Transverse colon (tissue), 4 donors: ENCODE results near the gene KCTD17. TPM values are rescaled to one million over a fixed set of nuclear protein-coding genes. Genes with fewer than 3 reads are reported as not detected.

Experiments used
- DNase-seq: peaks from one replicate; pipeline ENCODE4 v3.0.0-alpha.2; 2019
- H3K27ac ChIP-seq, 4 donors: fragments of 200-600 bp; sonication (generic); 2 replicates each; pipeline ENCODE4 v1.5.1; 2016 to 2018; ENCODE audit warnings: inconsistent platforms in 4 of 4
- H3K27me3 ChIP-seq: fragments of 200-600 bp; sonication (generic); 2 replicates; pipeline ENCODE4 v1.5.1; 2017; ENCODE audit warnings: inconsistent platforms
- H3K36me3 ChIP-seq, 4 donors: fragments of 200-600 bp; sonication (generic); 2 replicates each; pipeline ENCODE4 v1.5.1; 2017 to 2019; ENCODE audit warnings: inconsistent platforms in 4 of 4
- H3K4me1 ChIP-seq, 4 donors: fragments of 200-600 bp; sonication (generic); 2 replicates each; pipeline ENCODE4 v1.5.1; 2017 to 2020; ENCODE audit warnings: inconsistent platforms in 4 of 4
- H3K4me3 ChIP-seq, 4 donors: fragments of 200-600 bp; sonication (generic); 1 replicate in 1 of 4; 2 replicates in 3 of 4; pipeline versions ENCODE4 v1.5.1 to v1.6.1; 2017 to 2019; ENCODE audit warnings: inconsistent platforms in 4 of 4
- H3K9me3 ChIP-seq, 2 donors: fragments of 200-600 bp; sonication (generic); 2 replicates each; pipeline ENCODE4 v1.5.1; 2017 to 2019; ENCODE audit warnings: inconsistent platforms in 2 of 2
- CTCF ChIP-seq, 5 experiments: fragments of 200-600 bp in 3 of 5; fragments of 450-650 bp in 2 of 5; sonication (generic) in 3 of 5; IDR thresholded peaks; 1 replicate in 2 of 5; 2 replicates in 3 of 5; pipeline ENCODE4 v1.5.1; 2016 to 2017; ENCODE audit warnings: antibody characterized with exemption in 5 of 5, inconsistent platforms in 3 of 5, mild to moderate bottlenecking in 2 of 5, moderate library complexity in 1 of 5
- EP300 ChIP-seq: sonication (generic); formaldehyde crosslinking; IDR thresholded peaks from one replicate; pipeline ENCODE4 v1.6.1; 2017; ENCODE audit warnings: antibody characterized with exemption, low read depth
- POLR2A ChIP-seq: fragments of 450-650 bp; IDR thresholded peaks from one replicate; pipeline ENCODE4 v1.6.1; 2016; ENCODE audit warnings: antibody characterized with exemption, mild to moderate bottlenecking, moderate library complexity
- POLR2AphosphoS5 ChIP-seq, 3 donors: sonication (generic); formaldehyde crosslinking; IDR thresholded peaks; one replicate each; pipeline ENCODE4 v1.6.1; 2016; ENCODE audit warnings: antibody characterized with exemption in 3 of 3
- WGBS, 2 donors: methylation state at CpG; one replicate each; pipeline ENCODE4 v1.1.5; 2018; ENCODE audit warnings: low coverage in 1 of 2; 5-methylcytosine and 5-hydroxymethylcytosine counted together
- in situ Hi-C, 4 donors: fragments of 200-750 bp; cut with MboI; loops; one replicate each; pipeline versions ENCODE4 v1.15.0 to v1.15.1; 2017; ENCODE audit warnings: low sequenced_read_pairs in 3 of 4, low pct_ligation_motif_present in 1 of 4, low pct_unique_long_range_greater_than_20kb in 1 of 4
- intact Hi-C: fragments of 100-400 bp; cut with DNase I; formaldehyde crosslinking; loops from one replicate; pipeline ENCODE4 v1.15.1; 2023; ENCODE audit warnings: low total_unique reads
- total RNA-seq, 4 donors: library from RNA; depleted of rRNA; stranded (reverse); fragments of >200 nt; gene quantifications; one replicate each; pipeline ENCODE4 v1.1.0, GENCODE V29; 2016

The KCTD17 gene
- total RNA-seq, 4 donors from 2014 or later: 11.2 to 61.3 (median 35.1) TPM

DNA sequence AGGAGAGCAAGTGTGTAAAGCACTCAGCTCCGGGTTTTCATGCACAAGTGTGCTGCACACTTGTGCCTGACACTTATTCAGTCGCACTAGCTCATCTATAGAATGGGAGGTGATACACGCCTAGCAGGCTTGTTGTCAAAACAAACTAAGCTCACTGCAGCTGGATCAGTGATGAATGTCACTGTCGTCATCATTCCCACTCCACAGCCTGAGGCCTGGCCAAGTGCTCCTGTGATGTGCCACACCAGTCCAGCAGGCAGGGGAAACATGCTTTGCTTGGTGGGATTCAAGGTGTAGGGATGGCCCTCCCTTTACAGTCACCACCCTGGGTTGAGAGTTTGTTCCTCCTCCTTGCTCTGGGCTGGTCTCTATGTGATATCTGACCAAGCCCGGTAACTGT, 25.2 kb upstream of the KCTD17 start:
- Histone ChIP-seq H3K36me3 (peaks cover 0 to 21% (median 4%) of the 10 kb centered on the region in 4 donors), H3K4me3 (no peak overlapping the region), H3K4me1 (peaks cover 29 to 52% (median 34%) of the 10 kb centered on the region in 4 donors), H3K9me3 (no peaks in the 10 kb centered on the region), H3K27ac (peak overlapping the region in 3 of 4 donors; percentile 99), H3K27me3 (no peaks in the 10 kb centered on the region)
- in situ Hi-C loops (no loop called here), intact Hi-C loops (no loop called here)
- DNase-seq: no peak
- 82% methylated on average over 5 of the region's 5 CpGs; no CpG with 5 or more reads in 1 of the 2 donors for WGBS, 2 donors
- TF ChIP-seq EP300 (no peak), CTCF (IDR thresholded peaks at IDR 0.05) (no peak), POLR2A (no peak), POLR2AphosphoS5 (IDR thresholded peaks at IDR 0.05) (no peak)

DNA sequence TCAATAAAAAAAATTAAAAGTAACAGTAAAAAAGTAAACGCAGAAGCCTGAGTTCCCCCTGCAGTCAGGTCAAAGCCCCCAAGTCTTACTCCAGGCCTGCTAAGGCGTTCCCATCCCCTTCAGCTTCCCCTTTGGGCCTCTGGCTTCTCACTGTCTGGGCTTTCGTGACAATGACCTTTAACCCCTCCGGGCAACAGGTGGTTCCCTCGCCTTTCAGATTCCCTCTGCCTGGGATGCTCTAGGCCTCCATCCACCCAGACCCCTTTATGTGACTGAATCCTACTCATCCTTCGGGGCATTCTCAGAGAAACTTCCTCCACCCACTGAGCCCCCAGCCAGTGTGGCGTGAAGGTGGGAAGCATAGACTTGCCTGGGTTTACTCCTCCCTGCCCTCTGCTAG, 24.0 kb upstream of the KCTD17 start:
- 79 to 87% methylated on average over 4 to 7 of the region's 7 CpGs for WGBS, 2 donors
- Histone ChIP-seq H3K27ac (no peak overlapping the region), H3K9me3 (no peaks in the 10 kb centered on the region), H3K36me3 (peaks cover 0 to 21% (median 4%) of the 10 kb centered on the region in 4 donors), H3K27me3 (no peaks in the 10 kb centered on the region), H3K4me1 (peaks cover 18 to 52% (median 32%) of the 10 kb centered on the region in 4 donors), H3K4me3 (no peak overlapping the region)
- intact Hi-C loops: no loop called here
- TF ChIP-seq EP300 (no peak), POLR2A (no peak), CTCF (IDR thresholded peaks at IDR 0.05) (no peak), POLR2AphosphoS5 (IDR thresholded peaks at IDR 0.05) (no peak)
- in situ Hi-C loops: no loop called here
- no peak for DNase-seq

GRCh38 chr22:37028692-37029674, 22.6 kb upstream of the KCTD17 start:
- Histone ChIP-seq H3K27me3 (no peaks in the 10 kb centered on the region), H3K4me1 (peaks cover 14 to 55% (median 31%) of the 10 kb centered on the region in 4 donors), H3K27ac (no peak overlapping the region), H3K36me3 (peaks cover 0 to 21% (median 4%) of the 10 kb centered on the region in 4 donors), H3K4me3 (no peak overlapping the region), H3K9me3 (no peaks in the 10 kb centered on the region)
- 65 to 87% methylated on average over 5 to 22 of the region's 22 CpGs for WGBS, 2 donors
- no peak for TF ChIP-seq CTCF (IDR thresholded peaks at IDR 0.05)
- TF ChIP-seq EP300: no peak
- no peak for TF ChIP-seq POLR2A
- no peak for TF ChIP-seq POLR2AphosphoS5 (IDR thresholded peaks at IDR 0.05)
- in situ Hi-C loops (no loop called here), intact Hi-C loops (no loop called here)
- DNase-seq: no peak

DNA sequence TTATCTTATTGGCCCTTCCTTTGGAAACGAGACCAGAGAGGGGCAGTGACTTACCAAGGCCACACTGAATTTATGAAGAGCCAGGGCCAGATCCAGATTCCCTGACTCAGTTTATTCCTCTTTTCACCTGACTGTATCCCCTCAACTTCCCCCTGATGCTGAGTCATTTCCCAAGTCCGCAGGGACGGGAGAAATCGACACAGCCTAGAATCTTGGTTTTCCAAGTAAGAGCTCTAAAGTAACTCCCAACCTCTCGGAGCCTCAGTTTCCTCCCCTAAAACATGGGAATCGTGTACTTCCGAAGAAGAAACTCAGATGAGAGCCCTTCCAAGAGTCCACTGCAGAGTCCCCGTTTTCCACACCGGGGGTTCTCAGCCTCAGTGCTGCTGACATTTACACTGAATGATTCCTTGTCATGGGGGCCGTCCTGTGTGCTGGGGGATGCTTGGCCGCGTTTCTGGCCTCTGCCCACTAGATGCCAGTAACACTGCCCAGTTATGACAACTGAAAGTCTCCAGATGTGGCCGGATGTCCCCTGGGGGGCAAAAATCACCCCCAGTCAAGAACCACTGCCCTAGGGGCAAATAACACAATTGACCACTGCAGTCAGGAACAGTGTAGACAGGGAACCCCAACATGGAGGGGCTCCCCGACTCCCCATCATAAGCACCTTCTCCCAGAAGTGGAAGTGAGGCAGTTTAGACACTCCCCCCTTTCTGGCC, 20.8 kb upstream of the KCTD17 start:
- intact Hi-C loops: no loop called here
- no peak for DNase-seq
- H3K27ac ChIP-seq: peak overlapping the region; percentile 82 to 88 (median 86)
- in situ Hi-C loops: no loop called here
- H3K9me3 ChIP-seq: no peaks in the 10 kb centered on the region
- H3K4me1 ChIP-seq: peaks cover 9 to 46% (median 25%) of the 10 kb centered on the region in 4 donors
- 83 to 100% methylated on average over 1 to 14 of the region's 14 CpGs for WGBS, 2 donors
- H3K36me3 ChIP-seq: peaks cover 0 to 16% (median 4%) of the 10 kb centered on the region in 4 donors
- TF ChIP-seq POLR2AphosphoS5 (IDR thresholded peaks at IDR 0.05): no peak
- TF ChIP-seq POLR2A: no peak
- TF ChIP-seq EP300: no peak
- no peak for TF ChIP-seq CTCF (IDR thresholded peaks at IDR 0.05)
- no peak overlapping the region for H3K4me3 ChIP-seq
- H3K27me3 ChIP-seq: no peaks in the 10 kb centered on the region
